CD4-positive, alpha-beta T cell treated with Interferon gamma for 1 hour (primary cell): ENCODE measurements around the gene CCT7.
"Not testable (repeated sequence)": the region's sequence is repeated elsewhere in the genome, so short reads cannot be mapped to it uniquely, and the experiment has no call there.

Source experiments
- DNase-seq: peaks from one replicate; pipeline ENCODE4 v3.0.0-alpha.2; 2020

Gene CCT7

GRCh38 chr2:73255907-73256617, 22.0 kb downstream of the CCT7 start:
- no peak for DNase-seq

GRCh38 chr2:73256618-73256922, 22.5 kb downstream of the CCT7 start:
- DNase-seq, result no peak

GRCh38 chr2:73257021-73257420, 22.9 kb downstream of the CCT7 start:
- DNase-seq, result no peak

- peak; percentile 23 for DNase-seq
Observed at GRCh38 chr2:73257425-73258125, 23.5 kb downstream of the CCT7 start.

- no peak for DNase-seq
Observed at GRCh38 chr2:73258186-73258912, 24.2 kb downstream of the CCT7 start.

- no peak for DNase-seq
Observed at GRCh38 chr2:73258913-73259215, 24.8 kb downstream of the CCT7 start.

- no peak for DNase-seq
Observed at GRCh38 chr2:73259276-73259675, 25.2 kb downstream of the CCT7 start.

GRCh38 chr2:73259704-73260337, 25.7 kb downstream of the CCT7 start:
- DNase-seq, result no peak

- DNase-seq, result no peak
Observed at GRCh38 chr2:73260338-73260984, 26.4 kb downstream of the CCT7 start.

- DNase-seq, result no peak
Observed at GRCh38 chr2:73262108-73262651, 28.1 kb downstream of the CCT7 start.

GRCh38 chr2:73262691-73263429, 28.8 kb downstream of the CCT7 start:
- DNase-seq, result not testable (repeated sequence)

GRCh38 chr2:73263540-73264331, 29.6 kb downstream of the CCT7 start:
- no peak for DNase-seq

GRCh38 chr2:73264332-73264606, 30.2 kb downstream of the CCT7 start:
- DNase-seq, result no peak

GRCh38 chr2:73264783-73265182, 30.7 kb downstream of the CCT7 start:
- DNase-seq, result no peak

GRCh38 chr2:73265298-73266060, 31.4 kb downstream of the CCT7 start:
- DNase-seq, result no peak

- DNase-seq, result no peak
Observed at GRCh38 chr2:73266061-73266901, 32.2 kb downstream of the CCT7 start.

- DNase-seq, result no peak
Observed at GRCh38 chr2:73267008-73267407, 32.9 kb downstream of the CCT7 start.

GRCh38 chr2:73268366-73268829, 34.3 kb downstream of the CCT7 start:
- no peak for DNase-seq

GRCh38 chr2:73268830-73269685, 35.0 kb downstream of the CCT7 start:
- DNase-seq, result peak; percentile 84
